Upper lobe of left lung (tissue), 4 donors: ENCODE measurements around the gene CAPN5.

Experiments used
- EP300 ChIP-seq, 4 donors: sonication (generic); formaldehyde crosslinking; IDR thresholded peaks; one replicate each; pipeline ENCODE4 v1.5.1; 2017; ENCODE audit warnings: antibody characterized with exemption in 4 of 4, control low read depth in 2 of 4
- TF ChIP-seq, protein P1 (sequence below), 6 experiments: fragments of 450-650 bp in 4 of 6; fragments of 200-600 bp in 2 of 6; sonication (generic) in 2 of 6; IDR thresholded peaks; one replicate each; pipeline ENCODE4 v1.5.1; 2016 to 2019; ENCODE audit warnings: antibody characterized with exemption in 6 of 6

DNA sequence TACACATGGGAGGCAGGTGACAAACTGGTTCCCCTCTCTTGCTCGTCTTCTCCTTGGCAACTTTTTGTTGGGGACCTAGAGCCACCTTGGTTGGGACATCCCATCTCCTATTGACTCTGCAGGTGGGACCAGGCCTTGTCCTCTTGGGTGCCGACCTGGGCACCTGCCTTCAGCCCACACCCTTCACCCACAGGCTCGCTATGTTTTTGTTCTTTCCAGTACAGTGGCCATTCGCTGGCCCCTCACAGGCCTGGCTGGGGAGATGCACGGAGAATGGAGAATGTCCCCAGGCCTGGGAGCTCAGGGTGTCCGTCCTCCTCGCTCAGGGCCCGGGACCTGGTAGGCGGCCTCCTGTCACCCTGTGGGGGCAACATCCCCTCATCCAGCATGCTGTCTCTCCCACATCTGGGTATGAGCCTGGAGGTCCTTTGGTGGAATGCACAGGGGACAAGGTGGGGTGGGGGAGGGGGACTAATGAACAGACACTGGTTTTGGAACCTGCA, 21.0 kb downstream of the CAPN5 start:
- TF ChIP-seq EP300 (IDR thresholded peaks at IDR 0.05), result no peak
- TF ChIP-seq, protein P1, sequence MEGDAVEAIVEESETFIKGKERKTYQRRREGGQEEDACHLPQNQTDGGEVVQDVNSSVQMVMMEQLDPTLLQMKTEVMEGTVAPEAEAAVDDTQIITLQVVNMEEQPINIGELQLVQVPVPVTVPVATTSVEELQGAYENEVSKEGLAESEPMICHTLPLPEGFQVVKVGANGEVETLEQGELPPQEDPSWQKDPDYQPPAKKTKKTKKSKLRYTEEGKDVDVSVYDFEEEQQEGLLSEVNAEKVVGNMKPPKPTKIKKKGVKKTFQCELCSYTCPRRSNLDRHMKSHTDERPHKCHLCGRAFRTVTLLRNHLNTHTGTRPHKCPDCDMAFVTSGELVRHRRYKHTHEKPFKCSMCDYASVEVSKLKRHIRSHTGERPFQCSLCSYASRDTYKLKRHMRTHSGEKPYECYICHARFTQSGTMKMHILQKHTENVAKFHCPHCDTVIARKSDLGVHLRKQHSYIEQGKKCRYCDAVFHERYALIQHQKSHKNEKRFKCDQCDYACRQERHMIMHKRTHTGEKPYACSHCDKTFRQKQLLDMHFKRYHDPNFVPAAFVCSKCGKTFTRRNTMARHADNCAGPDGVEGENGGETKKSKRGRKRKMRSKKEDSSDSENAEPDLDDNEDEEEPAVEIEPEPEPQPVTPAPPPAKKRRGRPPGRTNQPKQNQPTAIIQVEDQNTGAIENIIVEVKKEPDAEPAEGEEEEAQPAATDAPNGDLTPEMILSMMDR (IDR thresholded peaks at IDR 0.05), result no peak
